Left ventricle myocardium inferior (tissue), 1 donor: ENCODE results near the gene BAZ2A. TPM values are rescaled to one million over a fixed set of nuclear protein-coding genes. Genes with fewer than 3 reads are reported as not detected.
"Not testable (repeated sequence)": the region's sequence is repeated elsewhere in the genome, so short reads cannot be mapped to it uniquely, and the experiment has no call there.

Experiments used
- DNase-seq: peaks from one replicate; pipeline ENCODE4 v3.0.0-alpha.2; 2020
- H3K27ac ChIP-seq: fragments of 200-600 bp; replicated peaks from 2 replicates; pipeline ENCODE4 v1.8.0; 2021
- H3K27me3 ChIP-seq: fragments of 200-600 bp; 2 replicates; pipeline ENCODE4 v1.8.0; 2021; ENCODE audit warnings: low read depth
- H3K36me3 ChIP-seq: fragments of 200-600 bp; 2 replicates; pipeline ENCODE4 v1.8.0; 2021
- H3K4me1 ChIP-seq: fragments of 200-600 bp; 2 replicates; pipeline ENCODE4 v1.8.0; 2021
- H3K4me3 ChIP-seq: fragments of 200-600 bp; 2 replicates; pipeline ENCODE4 v1.8.0; 2021; ENCODE audit warnings: mild to moderate bottlenecking, moderate library complexity
- H3K9me3 ChIP-seq: fragments of 200-600 bp; replicated peaks from 2 replicates; pipeline ENCODE4 v1.8.0; 2021
- CTCF ChIP-seq: fragments of 200-600 bp; IDR thresholded peaks from 2 replicates; pipeline ENCODE4 v1.8.0; 2021; ENCODE audit warnings: antibody characterized with exemption, mild to moderate bottlenecking, borderline replicate concordance
- intact Hi-C: fragments of 100-400 bp; cut with micrococcal nuclease; formaldehyde crosslinking; loops from one replicate; pipeline ENCODE4 v1.11.0; 2022
- total RNA-seq: library from RNA; stranded (reverse); fragmentation: NEBNext Ultra II Directional; extraction: Animal tissue kit (Norgen Biotek cat#: 25700); gene quantifications from one replicate; pipeline ENCODE4 v1.2.1, GENCODE V29; 2021
- donor health status: DM: no; HTN: yes; CAD: no; lungs with severe emphysema.

Gene BAZ2A
- total RNA-seq, 1 donor from 2014 or later: 39.1 TPM

DNA sequence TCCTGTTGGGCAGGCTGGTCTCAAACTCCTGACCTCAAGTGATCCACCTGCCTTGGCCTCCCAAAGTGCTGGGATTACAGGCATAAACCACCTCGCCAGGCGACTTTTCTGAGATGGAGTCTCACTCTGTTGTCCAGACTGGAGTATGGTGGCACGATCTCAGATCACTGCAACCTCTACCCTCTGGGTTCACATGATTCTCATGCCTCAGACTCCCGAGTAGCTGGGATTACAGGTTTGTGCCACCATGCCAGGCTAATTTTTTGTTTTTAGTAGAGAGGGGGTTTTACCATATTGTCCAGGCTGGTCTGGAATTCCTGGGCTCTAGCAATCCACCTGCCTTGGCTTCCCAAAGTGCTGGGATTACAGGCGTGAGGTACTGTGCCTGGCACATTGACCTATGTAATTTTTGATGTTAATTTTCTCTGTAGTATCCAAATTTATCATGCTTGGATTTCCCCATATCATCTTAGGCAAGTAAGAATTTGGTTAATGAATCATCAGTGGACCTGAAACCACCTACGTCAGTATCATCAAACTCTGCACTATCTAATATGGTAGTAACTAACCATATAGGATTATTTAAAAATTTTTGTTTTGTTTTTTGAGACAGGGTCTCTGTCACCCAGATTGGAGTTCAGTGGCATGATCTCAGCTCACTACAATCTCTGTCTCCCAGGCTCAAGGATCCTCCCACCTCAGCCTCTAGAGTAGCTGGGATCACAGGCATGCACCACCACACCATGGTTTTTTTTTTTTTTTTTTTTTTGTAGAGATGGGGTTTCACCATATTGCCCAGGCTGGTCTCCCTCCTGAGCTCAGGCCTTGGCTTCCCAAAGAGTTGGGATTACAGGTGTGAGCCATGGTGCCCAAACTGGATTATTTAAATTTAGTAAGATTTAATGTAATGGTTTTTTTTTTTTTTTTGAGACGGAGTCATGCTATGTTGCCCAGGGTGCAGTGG lies 27.6 kb upstream of the BAZ2A start:
- Histone ChIP-seq H3K4me3 (no peak overlapping the region), H3K27ac (no peak overlapping the region), H3K9me3 (peaks cover 17% of the 10 kb centered on the region), H3K36me3 (peaks cover 6% of the 10 kb centered on the region), H3K27me3 (no peaks in the 10 kb centered on the region), H3K4me1 (no peaks in the 10 kb centered on the region)
- TF ChIP-seq CTCF: no peak
- no peak for DNase-seq
- intact Hi-C loops: no loop called here

GRCh38 chr12:56653781-56654180 lies 23.7 kb upstream of the BAZ2A start:
- peaks cover 17% of the 10 kb centered on the region for H3K9me3 ChIP-seq
- H3K36me3 ChIP-seq, H3K4me3 ChIP-seq, DNase-seq, intact Hi-C loops, H3K27me3 ChIP-seq, H3K27ac ChIP-seq, H3K4me1 ChIP-seq: not testable (repeated sequence)

DNA sequence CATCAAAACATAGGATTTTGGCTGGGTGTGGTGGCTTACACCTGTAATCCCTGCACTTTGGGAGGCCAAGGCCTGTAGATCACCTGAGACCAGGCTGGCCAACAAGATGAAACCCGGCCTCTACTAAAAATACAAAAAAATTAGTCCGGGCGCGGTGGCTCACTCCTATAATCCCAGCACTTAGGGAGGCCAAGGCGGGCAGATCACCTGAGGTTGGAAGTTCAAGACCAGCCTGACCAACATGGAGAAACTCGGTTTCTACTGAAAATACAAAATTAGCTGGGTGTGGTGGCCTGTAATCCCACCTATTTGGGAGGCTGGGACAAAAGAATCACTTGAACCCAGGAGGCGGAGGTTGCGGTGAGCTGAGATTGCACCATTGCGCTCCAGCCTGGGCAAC lies 17.9 kb upstream of the BAZ2A start:
- H3K27ac ChIP-seq, H3K4me3 ChIP-seq, H3K27me3 ChIP-seq, H3K9me3 ChIP-seq, DNase-seq: not testable (repeated sequence)
- Histone ChIP-seq H3K36me3 (peaks cover 21% of the 10 kb centered on the region), H3K4me1 (peaks cover 35% of the 10 kb centered on the region)
- intact Hi-C loops: loop anchor here (10.0 kb wide), 1 partner anchor 77 kb away; the partner anchor contains the start of gene NACA

GRCh38 chr12:56645717-56646446 lies 15.8 kb upstream of the BAZ2A start, which contains the start of gene ATP5F1B:
TSS of gene ATP5F1B (minus strand) at chr12:56645984. CDS start at chr12:56645963, 21 bp downstream.
- peak; percentile 95 for DNase-seq
- H3K27ac ChIP-seq: peak within 1 kb of the TSS; percentile 96
- peaks cover 43% of the 10 kb centered on the region for H3K36me3 ChIP-seq
- H3K4me3 ChIP-seq: peak within 1 kb of the TSS; percentile 87
- intact Hi-C loops: loop anchor here (10.0 kb wide), 1 partner anchor 79 kb away; the partner anchor contains the start of gene NACA
- peaks cover 56% of the 10 kb centered on the region for H3K4me1 ChIP-seq
- no peaks in the 10 kb centered on the region for H3K9me3 ChIP-seq
- H3K27me3 ChIP-seq: no peaks in the 10 kb centered on the region
- no peak for TF ChIP-seq CTCF

DNA sequence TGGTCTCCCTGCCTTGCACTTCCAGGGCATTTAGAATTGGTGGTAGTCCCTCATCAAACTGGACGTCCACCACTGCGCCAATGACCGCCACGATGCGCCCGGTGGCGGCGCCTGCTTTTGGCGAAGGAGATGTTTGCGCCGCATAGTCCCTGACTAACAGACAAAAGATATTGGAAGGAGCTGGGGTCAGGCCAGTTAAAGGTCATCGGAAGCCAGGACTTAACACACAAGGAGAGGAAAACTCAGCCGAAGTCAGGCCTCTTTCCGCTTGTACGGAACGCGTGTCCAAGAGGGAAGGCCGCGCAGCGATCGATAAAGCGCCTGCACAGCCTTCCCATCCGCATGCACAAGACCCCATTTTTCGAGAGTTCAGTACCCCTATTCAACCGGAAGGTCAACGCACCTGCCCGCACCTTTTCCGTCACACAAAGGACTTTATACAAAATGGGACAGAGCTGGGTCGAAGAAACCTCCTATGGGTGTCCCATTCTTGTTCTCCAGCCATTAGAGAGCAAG lies 15.1 kb upstream of the BAZ2A start:
- Histone ChIP-seq H3K9me3 (no peaks in the 10 kb centered on the region), H3K36me3 (peaks cover 49% of the 10 kb centered on the region), H3K4me3 (peak overlapping the region; percentile 87), H3K4me1 (peaks cover 62% of the 10 kb centered on the region), H3K27me3 (no peaks in the 10 kb centered on the region), H3K27ac (peak overlapping the region; percentile 96)
- TF ChIP-seq CTCF: no peak
- DNase-seq: no peak
- intact Hi-C loops: loop anchor here (10.0 kb wide), 1 partner anchor 80 kb away; the partner anchor contains the start of gene NACA

GRCh38 chr12:56644654-56645053 lies 14.5 kb upstream of the BAZ2A start:
- intact Hi-C loops: loop anchor here (10.0 kb wide), 1 partner anchor 80 kb away; the partner anchor contains the start of gene NACA
- no peak for TF ChIP-seq CTCF

More at GRCh38 chr12:56644654-56645053, 14.5 kb upstream of the BAZ2A start:
- H3K9me3 ChIP-seq: no peaks in the 10 kb centered on the region
- no peaks in the 10 kb centered on the region for H3K27me3 ChIP-seq
- peak overlapping the region; percentile 96 for H3K27ac ChIP-seq
- DNase-seq: no peak
- peak overlapping the region; percentile 87 for H3K4me3 ChIP-seq
- peaks cover 68% of the 10 kb centered on the region for H3K4me1 ChIP-seq
- peaks cover 55% of the 10 kb centered on the region for H3K36me3 ChIP-seq
